HEK293T (cell line): Measurements from ENCODE around the gene ADSS2.

Experiments used
- ELF4 ChIP-seq: fragments of 450-650 bp; IDR thresholded peaks from 2 replicates; pipeline ENCODE4 v1.6.1; 2017; ENCODE audit warnings: antibody characterized with exemption
- HDGF ChIP-seq: fragments of 450-650 bp; IDR thresholded peaks from 2 replicates; pipeline ENCODE4 v1.6.1; 2017; ENCODE audit warnings: antibody characterized with exemption, borderline replicate concordance
- LEF1 ChIP-seq: fragments of 450-650 bp; IDR thresholded peaks from 2 replicates; pipeline ENCODE4 v1.6.1; 2017; ENCODE audit warnings: mild to moderate bottlenecking, borderline replicate concordance
- NFRKB ChIP-seq: fragments of 450-650 bp; IDR thresholded peaks from 2 replicates; pipeline ENCODE4 v1.6.1; 2016; ENCODE audit warnings: mild to moderate bottlenecking, moderate library complexity
- SUZ12 ChIP-seq: fragments of 450-650 bp; IDR thresholded peaks from 2 replicates; pipeline ENCODE4 v1.6.1; 2016; ENCODE audit warnings: mild to moderate bottlenecking

DNA sequence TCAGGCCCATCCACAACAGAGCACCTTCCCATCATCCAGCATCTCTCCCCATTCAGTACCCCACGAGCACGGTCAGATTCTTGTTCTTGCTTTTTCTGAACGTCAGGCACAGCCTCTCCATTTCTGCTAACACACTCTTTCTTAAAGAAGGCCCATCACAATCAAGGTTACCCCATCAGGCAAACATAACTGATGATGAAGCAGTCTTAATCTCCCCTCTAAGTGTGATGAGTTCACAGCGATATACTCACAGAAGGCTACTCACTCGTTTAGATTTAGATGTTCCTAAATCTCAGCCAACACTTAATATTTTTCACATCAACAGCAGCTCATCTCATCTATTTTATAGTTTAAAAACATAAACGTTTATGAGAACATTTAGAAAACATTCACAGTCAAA lies 75.6 kb downstream of the ADSS2 start:
- TF ChIP-seq ELF4 = no peak
- TF ChIP-seq HDGF = no peak
- TF ChIP-seq LEF1 = no peak
- no peak for TF ChIP-seq NFRKB
- TF ChIP-seq SUZ12 = no peak
